ACC112 (cell line): ENCODE measurements around the gene RYR2.

Experiments used
- H2AFZ ChIP-seq: fragments of 200-600 bp; sonication (generic); one replicate; pipeline ENCODE4 v1.6.0; 2017; ENCODE audit warnings: antibody characterized with exemption, low read length; ENCODE audit not compliant: unreplicated experiment
- H3K27ac ChIP-seq: fragments of 200-600 bp; sonication (generic); 2 replicates; pipeline ENCODE4 v1.5.1; 2014; ENCODE audit warnings: low read depth, mild to moderate bottlenecking, antibody characterized with exemption, low read length, moderate library complexity
- H3K27me3 ChIP-seq: fragments of 200-600 bp; sonication (generic); 2 replicates; pipeline ENCODE4 v1.6.1; 2014; ENCODE audit warnings: mild to moderate bottlenecking, antibody characterized with exemption, low read length, moderate library complexity, mixed read lengths; ENCODE audit not compliant: insufficient read depth
- H3K36me3 ChIP-seq: fragments of 200-600 bp; sonication (generic); 2 replicates; pipeline ENCODE4 v1.6.1; 2016; ENCODE audit warnings: mild to moderate bottlenecking, antibody characterized with exemption, low read length, moderate library complexity, mixed read lengths; ENCODE audit not compliant: insufficient read depth
- H3K4me1 ChIP-seq: fragments of 200-600 bp; sonication (generic); one replicate; pipeline ENCODE4 v1.6.1; 2016; ENCODE audit warnings: low read length, mixed read lengths; ENCODE audit not compliant: insufficient read depth, unreplicated experiment, control insufficient read depth
- H3K4me3 ChIP-seq: fragments of 200-600 bp; sonication (generic); 2 replicates; pipeline ENCODE4 v1.5.1; 2014; ENCODE audit warnings: mild to moderate bottlenecking, low read depth, low read length
- H3K79me2 ChIP-seq: fragments of 200-600 bp; sonication (generic); one replicate; pipeline ENCODE4 v1.6.0; 2016; ENCODE audit warnings: low read length; ENCODE audit not compliant: control insufficient read depth, unreplicated experiment, insufficient read depth

The RYR2 gene

DNA sequence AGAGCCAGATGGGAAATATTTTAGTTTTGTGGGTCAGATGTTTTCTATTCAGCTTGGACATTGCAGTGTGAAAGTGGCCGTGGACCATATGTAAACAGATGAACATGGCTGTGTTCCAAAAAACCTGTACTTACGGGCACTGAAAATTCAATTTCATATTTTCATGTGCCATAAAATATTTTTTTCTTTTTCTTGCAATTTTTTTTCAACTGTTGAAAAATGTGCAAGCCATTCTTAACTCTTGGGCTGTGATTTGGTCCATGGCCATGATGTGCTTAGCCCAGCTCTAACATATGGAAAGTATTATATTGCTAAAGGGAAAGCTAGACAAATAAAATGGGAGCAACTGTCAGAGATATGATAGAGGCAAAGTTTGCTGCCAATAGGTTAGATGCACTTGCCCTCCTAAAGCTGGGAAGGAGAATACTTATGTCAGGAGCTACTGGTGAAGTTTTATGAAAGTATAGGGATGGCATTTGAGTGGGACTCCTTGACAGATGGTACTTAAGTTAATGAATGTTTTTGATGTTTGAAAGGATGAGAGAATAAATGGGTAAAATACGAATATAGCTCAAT is 240.3 kb downstream of the RYR2 start:
- Histone ChIP-seq H2AFZ (no peak overlapping the region), H3K27me3 (no peaks in the 10 kb centered on the region), H3K27ac (no peak overlapping the region), H3K36me3 (no peaks in the 10 kb centered on the region), H3K79me2 (no peaks in the 10 kb centered on the region), H3K4me3 (no peak overlapping the region), H3K4me1 (no peaks in the 10 kb centered on the region)

DNA sequence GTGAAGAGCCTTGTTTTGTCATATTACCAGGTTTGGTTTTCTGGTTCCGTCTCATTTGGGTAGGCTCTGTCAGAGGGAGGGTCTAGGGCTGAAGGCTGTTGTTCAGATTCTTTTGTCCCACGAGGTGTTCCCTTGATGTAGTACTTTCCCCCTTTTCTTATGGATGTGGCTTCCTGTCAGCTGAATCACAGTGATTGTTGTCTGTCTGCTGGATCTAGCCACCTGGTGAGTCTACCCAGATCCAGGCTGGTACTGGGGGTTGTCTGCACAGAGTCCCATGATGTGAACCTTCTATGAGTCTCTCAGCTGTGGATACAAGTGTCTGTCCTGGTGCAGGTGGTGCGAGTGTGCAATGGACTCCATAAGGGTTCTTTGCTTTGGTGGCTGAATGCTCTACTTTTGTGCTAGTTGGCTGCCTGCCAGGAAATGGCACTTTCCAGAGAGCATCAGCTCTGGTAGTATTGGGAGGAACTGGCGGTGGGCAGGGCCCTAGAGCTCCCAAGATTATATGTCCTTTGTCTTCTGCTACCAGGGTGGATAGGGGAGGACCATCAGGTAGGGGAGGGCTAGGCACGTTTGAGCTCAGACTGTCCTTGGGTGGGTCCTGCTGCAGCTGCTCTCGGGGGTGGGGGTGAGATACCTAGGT is 246.0 kb downstream of the RYR2 start:
- no peaks in the 10 kb centered on the region for H3K4me1 ChIP-seq
- no peak overlapping the region for H3K4me3 ChIP-seq
- H3K36me3 ChIP-seq = no peaks in the 10 kb centered on the region
- no peaks in the 10 kb centered on the region for H3K27me3 ChIP-seq
- no peaks in the 10 kb centered on the region for H3K79me2 ChIP-seq
- no peak overlapping the region for H2AFZ ChIP-seq
- no peak overlapping the region for H3K27ac ChIP-seq

DNA sequence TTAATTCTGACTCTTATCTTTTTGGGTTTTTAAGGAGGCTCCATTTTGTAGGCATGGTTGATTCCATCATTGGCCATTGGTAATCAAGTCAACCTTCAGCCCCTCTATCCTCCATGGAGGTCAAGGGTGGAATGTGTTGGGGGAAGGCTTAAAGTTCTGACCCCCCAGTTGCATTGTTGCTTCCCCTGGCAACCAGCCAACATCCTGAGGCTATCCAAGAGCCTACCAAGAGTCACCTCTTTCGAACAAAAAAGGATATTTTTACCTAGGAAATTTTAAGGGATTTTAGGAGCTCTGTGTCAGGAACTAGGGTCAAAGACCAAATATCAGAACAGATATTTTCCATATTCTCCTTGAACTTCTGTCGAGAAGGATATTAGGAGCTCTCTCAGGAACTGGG is 251.8 kb downstream of the RYR2 start:
- Histone ChIP-seq H2AFZ (no peak overlapping the region), H3K4me1 (no peaks in the 10 kb centered on the region), H3K36me3 (no peaks in the 10 kb centered on the region), H3K79me2 (no peaks in the 10 kb centered on the region), H3K4me3 (no peak overlapping the region), H3K27ac (no peak overlapping the region), H3K27me3 (no peaks in the 10 kb centered on the region)

DNA sequence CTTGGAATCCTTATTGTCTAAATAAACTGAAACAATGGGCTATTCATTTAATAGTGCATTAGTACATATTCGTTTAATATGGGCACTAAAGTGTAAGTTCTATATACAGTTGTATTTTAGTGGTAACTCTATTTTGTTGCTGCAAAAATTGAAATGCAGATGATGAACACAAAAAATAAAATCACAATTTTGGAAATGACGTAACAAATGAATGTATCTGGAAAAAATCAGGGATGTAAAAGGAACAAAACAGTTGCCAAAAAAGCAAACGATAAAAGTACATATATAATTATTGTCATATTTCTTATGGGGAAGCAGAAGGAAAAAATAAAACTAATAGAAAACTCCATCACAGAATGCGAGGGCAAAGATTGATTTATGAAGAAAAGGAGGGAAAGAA is 254.9 kb downstream of the RYR2 start:
- no peaks in the 10 kb centered on the region for H3K27me3 ChIP-seq
- no peaks in the 10 kb centered on the region for H3K36me3 ChIP-seq
- H3K27ac ChIP-seq = no peak overlapping the region
- no peaks in the 10 kb centered on the region for H3K79me2 ChIP-seq
- no peak overlapping the region for H2AFZ ChIP-seq
- H3K4me1 ChIP-seq = no peaks in the 10 kb centered on the region
- no peak overlapping the region for H3K4me3 ChIP-seq

DNA sequence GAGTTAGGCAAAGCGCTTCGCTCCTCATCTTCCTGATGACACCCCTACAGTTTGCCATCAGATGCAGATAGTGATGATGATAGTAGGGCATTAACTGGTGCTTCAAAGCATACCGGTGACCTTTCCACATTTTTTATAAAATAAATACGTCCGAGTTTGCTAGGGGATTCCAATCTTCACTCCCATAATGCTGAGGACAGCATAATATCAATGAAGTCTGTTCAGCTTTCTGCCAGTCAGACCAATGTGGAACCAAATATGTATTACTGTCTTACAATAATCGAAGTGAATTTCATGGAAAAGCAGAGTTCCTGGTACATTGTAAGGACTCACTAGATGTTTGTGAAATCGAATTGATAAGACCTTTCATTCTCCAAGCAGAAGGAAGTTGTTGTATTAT is 258.7 kb downstream of the RYR2 start:
- Histone ChIP-seq H3K4me3 (no peak overlapping the region), H3K79me2 (no peaks in the 10 kb centered on the region), H3K4me1 (no peaks in the 10 kb centered on the region), H3K27ac (no peak overlapping the region), H3K36me3 (no peaks in the 10 kb centered on the region), H2AFZ (no peak overlapping the region), H3K27me3 (no peaks in the 10 kb centered on the region)

DNA sequence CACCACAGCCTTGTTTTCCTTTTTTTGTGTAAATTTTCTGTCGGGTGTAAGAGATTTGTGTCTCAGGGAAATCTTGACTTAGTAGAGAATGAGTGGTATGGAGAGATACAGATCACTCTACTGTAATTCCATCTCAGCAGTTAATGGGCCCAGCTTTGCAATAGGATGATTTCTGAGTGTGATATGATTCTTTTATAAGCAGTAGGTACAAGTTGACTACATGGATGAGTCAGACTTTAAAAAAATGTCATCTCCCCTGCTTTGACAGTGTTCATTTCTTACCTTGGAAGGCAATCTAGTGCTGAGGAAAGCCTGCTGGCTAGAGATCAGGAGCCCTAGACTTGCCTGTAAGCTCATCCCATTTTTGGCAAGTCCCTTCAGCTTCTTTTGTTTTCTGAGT is 261.9 kb downstream of the RYR2 start:
- Histone ChIP-seq H3K36me3 (no peaks in the 10 kb centered on the region), H3K79me2 (no peaks in the 10 kb centered on the region), H3K4me1 (no peaks in the 10 kb centered on the region), H3K4me3 (no peak overlapping the region), H2AFZ (no peak overlapping the region), H3K27ac (no peak overlapping the region), H3K27me3 (no peaks in the 10 kb centered on the region)

DNA sequence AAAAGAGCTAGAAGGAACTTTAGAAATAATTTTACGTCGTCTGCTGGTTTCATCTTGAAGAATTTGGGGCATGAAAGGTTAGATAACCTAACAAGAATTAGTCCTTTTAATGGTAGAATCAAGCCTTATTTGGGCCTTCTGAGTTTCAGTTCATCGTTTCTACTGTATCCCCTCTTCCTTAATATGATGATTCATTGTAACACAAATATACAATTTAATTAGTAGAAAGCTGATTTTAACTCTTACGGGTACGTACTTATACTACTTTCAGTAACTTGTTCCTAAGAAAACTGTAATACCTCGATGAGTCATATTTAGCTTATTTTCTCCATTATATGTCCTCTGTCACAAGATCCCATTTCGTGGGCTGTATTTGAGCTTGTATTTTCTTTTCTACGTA is 264.7 kb downstream of the RYR2 start:
- Histone ChIP-seq H3K27me3 (no peaks in the 10 kb centered on the region), H3K4me1 (no peaks in the 10 kb centered on the region), H3K36me3 (no peaks in the 10 kb centered on the region), H3K79me2 (no peaks in the 10 kb centered on the region), H3K27ac (no peak overlapping the region), H2AFZ (no peak overlapping the region), H3K4me3 (no peak overlapping the region)

DNA sequence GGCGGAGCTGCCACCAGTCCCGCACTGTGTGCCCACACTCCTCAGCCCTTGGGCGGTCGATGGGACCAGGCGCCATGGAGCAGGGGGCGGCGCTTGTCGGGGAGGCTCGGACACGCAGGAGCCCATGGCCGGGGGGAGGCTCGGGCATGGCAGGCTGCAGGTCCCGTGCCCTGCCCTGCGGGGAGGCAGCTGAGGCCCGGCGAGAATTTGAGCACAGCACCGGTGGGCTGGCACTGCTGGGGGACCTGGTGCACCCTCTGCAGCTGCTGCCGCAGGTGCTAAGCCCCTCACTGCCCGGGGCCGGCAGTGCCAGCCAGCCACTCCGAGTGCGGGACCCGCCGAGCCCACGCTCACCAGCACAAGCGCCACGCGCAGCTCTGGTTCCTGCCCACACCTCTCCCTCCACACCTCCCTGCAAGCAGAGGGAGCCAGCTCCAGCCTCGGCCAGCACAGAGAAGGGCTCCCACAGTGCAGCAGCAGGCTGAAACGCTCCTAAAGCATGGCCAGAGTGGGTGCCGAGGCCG is 267.7 kb downstream of the RYR2 start:
- Histone ChIP-seq H3K79me2 (no peaks in the 10 kb centered on the region), H3K27ac (no peak overlapping the region), H2AFZ (no peak overlapping the region), H3K27me3 (no peaks in the 10 kb centered on the region), H3K4me3 (no peak overlapping the region), H3K36me3 (no peaks in the 10 kb centered on the region), H3K4me1 (no peaks in the 10 kb centered on the region)

DNA sequence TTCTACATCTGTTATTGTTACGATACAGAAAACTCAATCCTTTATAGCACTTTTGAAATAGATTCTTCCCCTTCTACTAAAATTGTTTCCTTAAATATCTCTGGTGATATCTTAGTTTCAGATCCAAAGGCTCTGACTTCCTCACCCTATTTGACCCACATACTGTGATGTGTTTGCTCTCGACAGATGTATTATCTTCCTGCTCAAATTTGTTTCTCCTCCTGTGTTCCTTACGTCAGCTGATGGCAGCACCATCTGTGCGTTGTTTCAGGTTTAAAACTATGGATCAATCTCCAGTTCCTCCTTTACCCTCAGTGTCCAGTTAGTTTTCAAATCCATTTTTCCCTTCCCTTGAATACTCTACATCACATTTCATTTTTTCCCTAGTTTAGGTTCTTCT is 274.4 kb downstream of the RYR2 start:
- no peak overlapping the region for H2AFZ ChIP-seq

DNA sequence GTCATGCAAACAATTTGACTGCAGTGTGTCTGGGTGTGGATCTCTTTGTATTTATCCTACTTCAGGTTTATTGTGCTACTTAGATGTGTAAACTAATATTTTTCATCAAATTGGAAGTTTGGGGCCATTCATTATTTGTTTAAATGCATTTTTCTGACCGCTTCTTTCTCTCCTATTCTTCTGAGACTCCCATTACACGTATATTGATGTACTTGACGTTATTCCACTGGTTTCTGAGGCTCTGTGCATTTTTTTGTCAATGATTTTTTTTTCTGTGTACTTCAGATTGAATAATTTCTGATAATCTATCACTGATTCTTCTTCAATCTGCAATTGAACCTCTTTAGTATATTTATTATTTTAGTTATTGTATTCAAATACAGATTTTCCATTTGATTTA is 276.8 kb downstream of the RYR2 start:
- Histone ChIP-seq H3K4me1 (no peaks in the 10 kb centered on the region), H3K27me3 (no peaks in the 10 kb centered on the region), H3K79me2 (no peaks in the 10 kb centered on the region), H3K27ac (no peak overlapping the region), H2AFZ (no peak overlapping the region), H3K36me3 (no peaks in the 10 kb centered on the region), H3K4me3 (no peak overlapping the region)

More for the DNA sequence above, 274.4 kb downstream of the RYR2 start:
- Histone ChIP-seq H3K4me1 (no peaks in the 10 kb centered on the region), H3K4me3 (no peak overlapping the region), H3K27me3 (no peaks in the 10 kb centered on the region), H3K79me2 (no peaks in the 10 kb centered on the region), H3K36me3 (no peaks in the 10 kb centered on the region), H3K27ac (no peak overlapping the region)

DNA sequence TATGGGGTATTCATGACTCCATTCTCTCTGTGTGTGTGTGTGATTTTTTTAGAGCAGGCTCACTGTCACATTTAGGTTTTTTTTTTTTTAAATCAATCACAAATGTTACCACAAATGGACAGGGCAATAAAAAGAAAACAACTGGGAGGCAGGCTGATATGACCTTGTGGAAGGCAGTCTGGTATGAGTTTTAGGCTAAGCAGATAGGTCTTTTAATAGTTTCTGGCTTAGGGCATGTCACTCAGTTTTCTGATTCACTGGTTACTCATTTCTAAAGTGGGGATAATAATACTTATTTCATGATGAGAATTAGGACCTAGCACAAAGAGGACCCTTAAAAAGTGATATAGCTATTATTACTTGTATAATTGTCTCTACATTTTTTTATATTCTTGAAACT is 278.9 kb downstream of the RYR2 start:
- H3K36me3 ChIP-seq = no peaks in the 10 kb centered on the region
- H3K79me2 ChIP-seq = no peaks in the 10 kb centered on the region
- H3K27ac ChIP-seq = no peak overlapping the region
- no peaks in the 10 kb centered on the region for H3K27me3 ChIP-seq
- no peak overlapping the region for H2AFZ ChIP-seq
- no peaks in the 10 kb centered on the region for H3K4me1 ChIP-seq
- no peak overlapping the region for H3K4me3 ChIP-seq
